Measurements from ENCODE around the gene G0S2. TPM values are rescaled to one million over a fixed set of nuclear protein-coding genes. Genes with fewer than 3 reads are reported as not detected.

Gene G0S2
- total RNA-seq, 1 experiment from 2014 or later = 9.0 TPM

DNA sequence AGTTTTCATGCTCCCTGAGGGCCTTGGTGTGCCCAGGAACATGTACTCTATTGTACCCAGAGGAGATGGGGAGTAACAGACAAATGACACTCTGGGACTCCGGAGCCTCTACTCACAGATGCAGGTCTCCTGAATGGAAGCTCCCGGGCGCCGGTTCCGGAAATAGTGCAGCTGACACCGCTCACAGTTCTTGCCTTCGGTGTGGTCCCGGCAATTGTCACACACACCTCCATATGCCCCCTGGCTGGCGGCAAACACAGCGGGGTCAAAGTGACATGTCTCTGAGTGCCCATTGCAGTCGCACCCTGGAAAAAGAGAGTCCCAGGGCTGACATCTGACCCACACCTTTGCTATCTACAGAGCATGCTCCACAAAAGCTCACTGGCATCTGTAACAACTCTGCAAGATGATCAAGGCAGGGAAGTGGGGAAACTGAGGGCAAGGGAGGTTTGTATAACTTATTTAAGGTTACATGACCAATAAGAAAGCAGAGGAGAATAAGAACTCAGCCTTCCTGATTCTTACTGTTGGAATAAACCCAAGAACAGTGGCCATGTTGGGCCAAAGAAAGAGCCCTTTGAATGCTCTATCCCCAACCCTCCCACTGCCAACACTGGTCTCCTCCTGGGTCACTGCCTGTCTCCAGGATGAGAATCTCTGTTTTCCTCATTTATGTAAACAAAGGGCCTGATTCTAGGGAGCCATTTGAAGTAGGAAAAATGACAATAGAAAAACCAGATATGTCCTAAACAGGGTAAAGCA, 45.4 kb upstream of the G0S2 start:
- ChIA-PET POLR2A (ENCODE audit: low non-redundant PET) (interaction anchor here (0.6 kb wide), 1 partner anchor 48 kb away, joined by 3 read pairs; no protein-coding TSS in a partner anchor), CTCF (interaction anchor here (0.6 to 1.6 kb wide), 2 partner anchors 54 to 67 kb away, joined by 3 to 5 read pairs; no protein-coding TSS in a partner anchor)
- intact Hi-C loops (cut with micrococcal nuclease; ENCODE audit: unreplicated experiment) = loop anchor here (2.0 kb wide), 1 partner anchor 139 kb away; no protein-coding TSS in a partner anchor
- Histone ChIP-seq H3K4me3 (ENCODE audit: low read depth, low read length, poor library complexity, severe bottlenecking) (no peak overlapping the region), H3K27me3 (replicated peaks; ENCODE audit: insufficient read depth, low read depth, low read length, poor library complexity) (no peaks in the 10 kb centered on the region), H3K9me3 (ENCODE audit: low read depth, low read length, poor library complexity, severe bottlenecking) (no peaks in the 10 kb centered on the region), H3K27ac (ENCODE audit: low read depth, low read length, poor library complexity, severe bottlenecking) (no peak overlapping the region), H3K4me1 (ENCODE audit: insufficient read depth, low read length, poor library complexity, severe bottlenecking) (peaks cover 33% of the 10 kb centered on the region), H3K36me3 (ENCODE audit: insufficient read depth, low read length, poor library complexity, severe bottlenecking) (no peaks in the 10 kb centered on the region)
- no TSS peak for BruUV-seq (replicated peaks)
- no peak for DNase-seq (ENCODE audit: low spot score)
- no peak for TF ChIP-seq EZH2 (IDR thresholded peaks at IDR 0.05; ENCODE audit: borderline replicate concordance, low read depth, low read length, poor library complexity, severe bottlenecking)
- TF ChIP-seq, protein P1, sequence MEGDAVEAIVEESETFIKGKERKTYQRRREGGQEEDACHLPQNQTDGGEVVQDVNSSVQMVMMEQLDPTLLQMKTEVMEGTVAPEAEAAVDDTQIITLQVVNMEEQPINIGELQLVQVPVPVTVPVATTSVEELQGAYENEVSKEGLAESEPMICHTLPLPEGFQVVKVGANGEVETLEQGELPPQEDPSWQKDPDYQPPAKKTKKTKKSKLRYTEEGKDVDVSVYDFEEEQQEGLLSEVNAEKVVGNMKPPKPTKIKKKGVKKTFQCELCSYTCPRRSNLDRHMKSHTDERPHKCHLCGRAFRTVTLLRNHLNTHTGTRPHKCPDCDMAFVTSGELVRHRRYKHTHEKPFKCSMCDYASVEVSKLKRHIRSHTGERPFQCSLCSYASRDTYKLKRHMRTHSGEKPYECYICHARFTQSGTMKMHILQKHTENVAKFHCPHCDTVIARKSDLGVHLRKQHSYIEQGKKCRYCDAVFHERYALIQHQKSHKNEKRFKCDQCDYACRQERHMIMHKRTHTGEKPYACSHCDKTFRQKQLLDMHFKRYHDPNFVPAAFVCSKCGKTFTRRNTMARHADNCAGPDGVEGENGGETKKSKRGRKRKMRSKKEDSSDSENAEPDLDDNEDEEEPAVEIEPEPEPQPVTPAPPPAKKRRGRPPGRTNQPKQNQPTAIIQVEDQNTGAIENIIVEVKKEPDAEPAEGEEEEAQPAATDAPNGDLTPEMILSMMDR (conservative IDR thresholded peaks at IDR 0.05; ENCODE audit: low read depth, low read length) = no peak

DNA sequence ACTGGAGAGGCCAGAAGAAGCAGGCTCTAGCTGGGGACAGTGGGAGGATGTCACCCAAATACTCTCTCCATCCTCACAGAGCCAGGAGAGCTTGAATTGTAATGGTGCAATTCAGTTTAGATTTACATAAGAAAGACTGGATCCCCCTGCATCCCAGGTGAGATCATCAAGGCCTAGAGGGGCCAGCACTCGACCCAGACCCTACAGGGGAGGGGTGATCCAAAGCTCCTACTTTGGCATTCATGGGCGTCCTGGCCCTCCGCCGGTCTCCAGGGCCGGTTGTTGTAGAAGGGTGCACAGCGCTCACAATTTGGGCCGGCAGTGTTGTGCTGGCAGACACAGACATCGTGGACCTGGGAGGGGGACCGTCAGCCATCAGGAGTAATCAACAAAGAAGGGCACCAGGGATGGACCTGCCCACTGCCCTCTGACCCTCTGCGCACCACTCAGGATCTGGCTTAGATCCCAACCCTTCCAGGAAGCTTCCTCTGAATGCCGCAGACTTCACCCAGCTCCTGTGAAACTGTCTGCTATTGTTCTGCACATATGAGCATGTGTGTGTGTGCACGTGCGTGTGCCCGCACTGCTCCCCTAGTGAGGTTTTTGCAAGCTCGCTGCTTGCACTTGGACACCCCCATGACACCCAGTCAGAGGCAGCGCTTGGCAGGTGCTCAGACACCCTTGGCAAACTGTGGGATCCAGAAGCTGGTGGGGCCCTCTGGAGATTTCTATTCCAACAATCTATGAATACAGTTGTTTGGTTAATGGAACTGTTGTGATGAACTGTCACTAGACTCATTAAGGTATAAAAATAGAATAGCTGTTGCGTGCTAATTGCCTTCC, 44.6 kb upstream of the G0S2 start:
- Histone ChIP-seq H3K4me3 (ENCODE audit: low read depth, low read length, poor library complexity, severe bottlenecking) (no peak overlapping the region), H3K36me3 (ENCODE audit: insufficient read depth, low read length, poor library complexity, severe bottlenecking) (no peaks in the 10 kb centered on the region), H3K4me1 (ENCODE audit: insufficient read depth, low read length, poor library complexity, severe bottlenecking) (peaks cover 25% of the 10 kb centered on the region), H3K9me3 (ENCODE audit: low read depth, low read length, poor library complexity, severe bottlenecking) (no peaks in the 10 kb centered on the region), H3K27ac (ENCODE audit: low read depth, low read length, poor library complexity, severe bottlenecking) (no peak overlapping the region), H3K27me3 (replicated peaks; ENCODE audit: insufficient read depth, low read depth, low read length, poor library complexity) (no peaks in the 10 kb centered on the region)
- CTCF ChIA-PET = interaction anchor here (1.6 kb wide), 1 partner anchor 54 kb away, joined by 5 read pairs; no protein-coding TSS in a partner anchor
- intact Hi-C loops (cut with micrococcal nuclease; ENCODE audit: unreplicated experiment) = no loop called here
- DNase-seq (ENCODE audit: low spot score) = no peak
- BruUV-seq (replicated peaks) = no TSS peak
- TF ChIP-seq, protein P1 (conservative IDR thresholded peaks at IDR 0.05; ENCODE audit: low read depth, low read length) = no peak
- no peak for TF ChIP-seq EZH2 (IDR thresholded peaks at IDR 0.05; ENCODE audit: borderline replicate concordance, low read depth, low read length, poor library complexity, severe bottlenecking)
- POLR2A ChIA-PET (ENCODE audit: low non-redundant PET) = interaction anchor here (0.6 kb wide), 1 partner anchor 47 kb away, joined by 3 read pairs; no protein-coding TSS in a partner anchor

DNA sequence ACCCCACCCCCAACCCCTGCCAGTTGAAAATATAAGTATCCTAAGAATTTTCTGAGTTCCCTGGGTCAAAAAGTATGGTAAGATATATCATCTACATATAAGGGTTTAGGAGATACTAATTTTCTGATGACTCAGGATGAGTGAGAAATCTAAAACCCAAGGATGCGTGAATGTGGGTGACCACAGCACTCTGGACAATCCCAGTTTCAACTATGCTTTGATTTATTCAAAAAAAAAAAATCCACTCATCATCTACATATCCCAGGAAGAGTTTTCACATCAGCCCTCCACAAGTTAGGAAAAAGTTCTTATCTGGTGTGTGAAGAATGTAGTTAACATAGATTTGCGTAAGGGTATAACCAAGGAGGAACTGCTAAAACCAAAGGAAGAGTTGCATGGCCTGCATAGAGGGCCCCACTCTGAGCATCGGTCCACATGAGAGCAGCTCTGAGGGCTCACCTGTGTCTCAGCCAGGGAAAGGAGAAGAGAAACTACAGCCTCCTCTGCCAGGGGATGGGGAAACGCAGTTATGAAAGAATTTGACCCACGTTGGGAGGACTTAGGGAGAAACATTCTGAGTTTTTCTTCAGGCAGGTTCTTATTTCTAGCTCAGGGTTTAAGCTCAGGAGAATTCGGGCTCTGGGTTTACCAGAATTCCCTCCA, 41.7 kb upstream of the G0S2 start:
- peaks cover 14% of the 10 kb centered on the region for H3K4me1 ChIP-seq (ENCODE audit: insufficient read depth, low read length, poor library complexity, severe bottlenecking)
- H3K9me3 ChIP-seq (ENCODE audit: low read depth, low read length, poor library complexity, severe bottlenecking) = no peaks in the 10 kb centered on the region
- no peaks in the 10 kb centered on the region for H3K36me3 ChIP-seq (ENCODE audit: insufficient read depth, low read length, poor library complexity, severe bottlenecking)
- no TSS peak for BruUV-seq (replicated peaks)
- no peaks in the 10 kb centered on the region for H3K27me3 ChIP-seq (replicated peaks; ENCODE audit: insufficient read depth, low read depth, low read length, poor library complexity)
- ChIA-PET CTCF (no interaction called here), POLR2A (ENCODE audit: low non-redundant PET) (no interaction called here)
- TF ChIP-seq EZH2 (IDR thresholded peaks at IDR 0.05; ENCODE audit: borderline replicate concordance, low read depth, low read length, poor library complexity, severe bottlenecking) = no peak
- TF ChIP-seq, protein P1 (conservative IDR thresholded peaks at IDR 0.05; ENCODE audit: low read depth, low read length) = no peak
- no peak for DNase-seq (ENCODE audit: low spot score)
- intact Hi-C loops (cut with micrococcal nuclease; ENCODE audit: unreplicated experiment) = no loop called here
- H3K27ac ChIP-seq (ENCODE audit: low read depth, low read length, poor library complexity, severe bottlenecking) = no peak overlapping the region
- no peak overlapping the region for H3K4me3 ChIP-seq (ENCODE audit: low read depth, low read length, poor library complexity, severe bottlenecking)

Data from A673 (cell line).